Measurements from ENCODE around the gene SVBP.

SVBP gene

GRCh38 chr1:42797979-42798378 is 19.2 kb downstream of the SVBP start:
- no peak for DNase-seq

DNA sequence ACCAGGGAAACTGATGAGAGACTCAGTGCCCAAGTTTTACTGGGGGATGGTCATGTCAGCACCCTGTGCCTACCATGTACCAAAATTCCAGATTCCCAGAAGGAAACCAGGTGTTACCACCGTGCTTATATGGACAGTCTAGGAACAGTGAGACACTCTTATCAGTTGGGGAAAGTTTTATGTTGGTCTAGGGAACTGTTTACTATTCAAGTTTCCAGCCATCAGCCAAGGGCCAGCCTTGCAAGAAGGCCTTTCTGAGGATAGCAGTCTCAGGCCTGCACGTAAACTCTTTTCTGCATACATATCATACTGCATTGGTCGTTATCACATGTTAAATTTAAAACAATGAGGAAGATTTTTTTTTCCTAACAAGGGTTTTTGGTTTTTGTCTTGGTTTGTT is 19.8 kb downstream of the SVBP start:
- no peak for DNase-seq

GRCh38 chr1:42793824-42794223 is 23.4 kb downstream of the SVBP start:
- DNase-seq = no peak

DNA sequence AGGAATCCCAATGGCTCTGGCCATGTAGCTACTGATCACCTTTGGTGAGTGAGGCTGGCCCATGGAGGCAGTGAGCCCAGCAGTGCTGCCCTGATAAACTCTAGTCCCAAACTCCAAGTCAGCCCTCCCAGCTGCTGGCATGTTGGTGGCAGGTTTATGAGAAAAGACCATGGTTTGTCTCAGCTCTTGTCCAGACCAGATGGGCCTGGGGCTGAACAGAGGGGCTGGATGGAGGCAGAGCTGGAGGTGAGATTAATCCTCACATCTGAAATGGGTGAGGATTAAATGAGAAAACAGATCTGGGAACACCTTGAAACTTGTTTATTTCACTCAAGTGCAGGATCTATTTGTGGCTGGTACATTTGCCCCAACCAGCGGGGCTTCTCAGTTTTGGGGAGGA is 29.2 kb downstream of the SVBP start:
- DNase-seq = no peak

- no peak for DNase-seq
These were observed 31.1 kb downstream of the SVBP start for GRCh38 chr1:42786097-42786496.

GRCh38 chr1:42784946-42785693 is 32.1 kb downstream of the SVBP start, which contains the start of gene TMEM269:
TMEM269 (plus strand) TSS chr1:42784991; CDS start chr1:42789894, 4,903 bp downstream.
- peak; percentile 49 for DNase-seq

DNA sequence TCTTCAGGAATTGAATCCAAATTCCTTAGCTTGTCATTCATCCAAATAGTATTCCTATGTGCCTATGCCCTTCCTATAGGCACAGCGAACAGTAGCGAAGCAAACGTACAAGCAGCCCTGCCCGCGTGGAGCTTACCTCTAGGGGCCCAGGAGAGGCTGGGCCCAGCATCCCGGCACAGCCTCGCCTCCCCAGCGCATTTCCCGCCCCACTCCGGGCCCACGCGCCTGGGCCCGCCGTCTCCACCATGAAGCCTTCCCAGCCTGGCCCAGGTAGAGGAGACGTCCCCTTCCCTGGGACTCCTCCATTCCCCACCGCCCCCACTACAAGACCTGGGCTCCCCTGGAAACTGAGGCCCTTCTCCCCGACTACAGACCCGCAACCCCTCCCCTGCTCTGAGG is 32.7 kb downstream of the SVBP start:
- no peak for DNase-seq

DNA sequence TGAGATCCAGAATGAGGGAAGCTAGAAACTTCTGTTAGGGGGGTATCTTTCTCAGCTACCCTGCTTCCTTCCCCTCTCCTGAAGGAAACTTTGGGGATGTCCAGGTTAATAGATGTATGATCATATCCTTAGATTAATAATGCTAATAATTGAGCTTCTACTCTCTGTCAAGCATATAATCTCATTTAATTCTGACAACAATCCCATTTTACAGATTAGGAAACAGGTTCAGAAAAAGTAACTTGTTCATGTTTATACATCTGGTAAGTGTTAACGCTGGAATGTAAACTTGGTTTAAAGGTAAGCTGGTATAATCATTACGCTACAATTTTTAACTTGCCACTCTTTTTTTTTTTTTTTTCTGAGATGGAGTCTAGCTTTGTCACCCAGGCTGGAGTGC is 34.1 kb downstream of the SVBP start:
- no peak for DNase-seq

GRCh38 chr1:42780176-42780575 is 37.0 kb downstream of the SVBP start:
- no peak for DNase-seq

GRCh38 chr1:42779725-42780124 is 37.5 kb downstream of the SVBP start:
- no peak for DNase-seq

- DNase-seq = no peak
These were observed 39.3 kb downstream of the SVBP start for GRCh38 chr1:42777852-42778251.

GRCh38 chr1:42776502-42776901 is 40.7 kb downstream of the SVBP start:
- no peak for DNase-seq

GRCh38 chr1:42774928-42775526 is 42.2 kb downstream of the SVBP start:
- no peak for DNase-seq

- no peak for DNase-seq
These were observed 43.8 kb downstream of the SVBP start for GRCh38 chr1:42773420-42773819.

DNA sequence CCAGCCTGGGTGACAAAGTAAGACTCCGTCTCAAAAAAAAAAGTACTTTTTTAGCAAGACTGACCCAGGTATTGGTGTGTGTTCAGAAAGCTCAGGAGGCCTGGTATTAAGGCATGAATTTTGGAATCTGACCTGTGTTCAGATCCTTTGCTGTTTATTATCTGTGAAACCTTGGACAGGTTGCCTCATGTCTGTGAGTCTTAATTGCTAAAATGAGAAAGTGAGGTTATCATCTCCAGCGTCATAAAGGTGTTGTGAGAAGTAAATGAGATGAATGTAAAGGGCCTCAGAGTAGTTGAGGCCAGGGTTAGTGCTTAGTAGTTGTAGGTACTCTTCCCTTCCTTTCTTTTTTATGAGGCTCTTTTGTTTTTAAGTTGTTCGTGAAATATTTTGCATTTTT is 47.4 kb downstream of the SVBP start:
- DNase-seq = no peak

- no peak for DNase-seq
These were observed 49.0 kb downstream of the SVBP start for GRCh38 chr1:42768172-42768571.

DNA sequence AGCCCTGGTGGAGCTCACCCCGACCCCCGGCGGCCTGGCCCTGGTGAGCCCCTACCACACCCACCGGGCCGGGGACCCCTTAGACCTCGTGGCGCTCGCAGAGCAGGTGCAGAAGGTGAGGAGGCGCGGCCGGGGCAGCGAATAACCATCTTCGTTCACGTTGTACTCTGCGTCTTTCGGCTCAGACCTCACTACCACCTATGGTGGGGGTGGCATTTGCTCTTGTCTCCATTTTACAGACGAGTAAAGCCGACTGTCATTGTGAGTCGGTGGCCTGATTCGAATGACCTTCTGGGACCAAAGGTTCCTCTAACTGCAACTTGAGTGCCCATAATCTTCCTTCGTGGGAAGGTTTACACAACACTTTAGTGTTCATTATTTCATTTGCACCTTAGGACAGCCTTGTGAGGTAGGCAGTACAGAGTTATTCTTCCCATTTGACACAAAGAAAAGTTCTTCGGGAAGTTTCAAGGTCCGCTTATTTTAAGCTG is 49.6 kb downstream of the SVBP start:
- DNase-seq = no peak

DNA sequence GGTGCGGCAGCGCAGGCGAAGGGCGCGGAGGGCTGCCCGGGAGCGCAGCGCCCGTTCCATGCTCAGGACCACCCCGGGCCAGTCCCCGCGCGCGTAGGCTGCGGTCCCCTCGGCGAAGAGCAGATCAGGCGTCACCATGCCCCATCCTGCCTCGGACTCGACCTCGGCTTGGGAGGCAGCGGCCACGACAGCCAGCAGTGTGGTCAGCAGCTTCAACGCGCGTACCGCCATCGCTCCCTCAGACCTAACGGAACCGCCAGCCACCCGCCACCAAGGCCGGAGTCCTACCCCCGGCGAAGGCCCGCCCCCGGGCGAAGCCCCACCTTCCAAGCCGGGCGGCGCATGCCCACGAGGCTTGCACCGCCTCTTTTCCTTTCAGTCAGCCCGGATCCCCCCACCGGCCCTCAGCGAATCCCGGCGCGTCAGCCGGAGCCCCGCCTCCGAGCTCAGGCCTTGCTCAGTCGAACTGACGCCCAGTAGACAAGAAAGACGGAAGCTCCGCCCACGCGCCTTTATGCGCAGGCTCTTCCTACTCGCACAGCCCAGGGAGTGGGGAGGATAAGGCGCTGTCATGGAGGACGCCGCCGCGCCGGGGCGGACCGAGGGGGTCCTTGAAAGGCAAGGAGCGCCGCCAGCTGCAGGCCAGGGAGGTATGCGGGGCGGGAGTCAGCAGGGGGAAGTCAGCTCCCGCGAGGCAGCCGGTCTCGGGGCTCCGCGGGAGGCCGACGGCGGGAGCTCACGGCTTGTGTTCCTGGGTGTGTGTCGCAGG is 50.3 kb downstream of the SVBP start, which contains the start of the genes C1orf50 and P3H1:
Gene C1orf50 (plus strand): TSS at position 509 of the 769 bp plus-strand sequence. CDS start 63 bp downstream, at position 572.
Gene P3H1 (minus strand): TSS at position 288 of the 769 bp plus-strand sequence. CDS start 57 bp downstream, at position 231.
- DNase-seq = peak; percentile 99

- DNase-seq = peak; percentile 29
These were observed 51.1 kb downstream of the SVBP start for GRCh38 chr1:42765832-42766740.

DNA sequence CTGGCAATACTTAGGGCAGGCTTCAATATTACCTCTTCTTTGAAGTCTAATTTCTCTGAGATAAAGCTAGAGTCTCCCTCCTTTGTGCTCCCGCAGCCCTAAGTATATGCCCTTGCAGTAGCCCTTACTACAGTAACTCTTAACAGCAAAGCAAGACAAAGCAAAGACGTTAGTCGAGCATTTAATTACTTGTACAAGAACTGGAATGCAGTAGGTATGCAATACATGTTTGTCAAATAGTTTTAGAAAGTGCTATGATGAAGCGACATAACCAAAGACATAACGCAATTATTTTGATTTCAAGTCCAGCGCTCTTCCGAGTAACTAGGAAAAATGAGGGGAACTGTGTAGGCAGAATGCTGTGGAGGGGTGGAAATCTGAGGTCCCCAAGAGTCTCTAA is 51.9 kb downstream of the SVBP start:
- no peak for DNase-seq

- DNase-seq = no peak
These were observed 54.9 kb downstream of the SVBP start for GRCh38 chr1:42762269-42762668.

DNA sequence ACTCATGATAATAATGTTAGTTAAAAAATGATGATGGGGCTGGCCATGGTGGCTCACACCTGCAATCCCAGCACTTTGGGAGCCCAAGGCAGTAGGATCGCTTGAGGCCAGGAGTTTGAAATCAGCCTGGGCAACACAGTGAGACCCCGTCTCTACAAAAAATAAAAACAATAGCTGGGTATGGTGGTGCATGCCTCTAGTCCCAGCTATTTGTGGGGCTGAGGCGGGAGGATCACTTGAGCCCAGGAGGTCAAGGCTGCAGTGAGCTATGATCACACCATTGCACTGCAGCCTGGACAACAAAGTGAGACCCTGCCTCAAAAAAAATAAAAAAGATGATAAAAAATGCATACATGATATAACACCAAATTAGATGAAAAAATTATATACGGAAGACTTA is 55.6 kb downstream of the SVBP start:
- no peak for DNase-seq

Measured in activated gamma-delta T cell treated with Interleukin-2 at 50 U/mL for 16 hours (primary cell).